UCSD-AML1 (cell line): ENCODE data around the gene VPS37B.

Experiments
- DNase-seq: peaks from one replicate; lab custom pipeline; 2025; ENCODE audit not compliant: unreplicated experiment; lab: John Stamatoyannopoulos, UW

The VPS37B gene

GRCh38 chr12:122855071-122855829 is 40.7 kb downstream of the VPS37B start:
- no peak for DNase-seq

GRCh38 chr12:122854554-122854953 is 41.4 kb downstream of the VPS37B start:
- DNase-seq: no peak

- no peak for DNase-seq
Observed at GRCh38 chr12:122853582-122854245, 42.2 kb downstream of the VPS37B start.

- DNase-seq: no peak
Observed at GRCh38 chr12:122852336-122853275, 43.3 kb downstream of the VPS37B start.

- no peak for DNase-seq
Observed at GRCh38 chr12:122851820-122852219, 44.1 kb downstream of the VPS37B start.

GRCh38 chr12:122850695-122851350 is 45.1 kb downstream of the VPS37B start:
- no peak for DNase-seq

- DNase-seq: no peak
Observed at GRCh38 chr12:122850048-122850445, 45.9 kb downstream of the VPS37B start.

- no peak for DNase-seq
Observed at GRCh38 chr12:122849352-122850047, 46.4 kb downstream of the VPS37B start.

- DNase-seq: no peak
Observed at GRCh38 chr12:122848471-122849351, 47.2 kb downstream of the VPS37B start.

- no peak for DNase-seq
Observed at GRCh38 chr12:122847921-122848421, 48.0 kb downstream of the VPS37B start.

GRCh38 chr12:122847516-122847836 is 48.4 kb downstream of the VPS37B start:
- DNase-seq: no peak

- DNase-seq: no peak
Observed at GRCh38 chr12:122846622-122847515, 49.1 kb downstream of the VPS37B start.

GRCh38 chr12:122845865-122846621 is 49.9 kb downstream of the VPS37B start:
- DNase-seq: no peak

- no peak for DNase-seq
Observed at GRCh38 chr12:122845041-122845864, 50.7 kb downstream of the VPS37B start.

- DNase-seq: no peak
Observed at GRCh38 chr12:122844366-122844971, 51.5 kb downstream of the VPS37B start.

- DNase-seq: no peak
Observed at GRCh38 chr12:122843455-122843854, 52.5 kb downstream of the VPS37B start.
